Osteocyte (in vitro differentiated cells): ENCODE data around the gene RAB27A. TPM values are rescaled to one million over a fixed set of nuclear protein-coding genes. Genes with fewer than 3 reads are reported as not detected.
A peak's percentile ranks its signal among the peaks of the same experiment; 100 is the strongest.

Source experiments
- DNase-seq: peaks from one replicate; pipeline ENCODE4 v3.0.0; 2021; ENCODE audit warnings: mixed read lengths; ENCODE audit not compliant: unreplicated experiment; ENCODE audit errors: extremely low spot score
- H3K27ac Mint-ChIP-seq: one replicate; pipeline ENCODE4 v1.8.0; 2021; ENCODE audit warnings: mild to moderate bottlenecking, mixed read lengths; ENCODE audit not compliant: unreplicated experiment
- H3K27me3 Mint-ChIP-seq: one replicate; pipeline ENCODE4 v1.8.0; 2021; ENCODE audit warnings: mixed read lengths; ENCODE audit not compliant: unreplicated experiment
- H3K36me3 Mint-ChIP-seq: one replicate; pipeline ENCODE4 v1.8.0; 2021; ENCODE audit warnings: mixed read lengths; ENCODE audit not compliant: unreplicated experiment
- H3K4me1 Mint-ChIP-seq: one replicate; pipeline ENCODE4 v1.8.0; 2021; ENCODE audit warnings: mixed read lengths; ENCODE audit not compliant: unreplicated experiment
- H3K4me3 Mint-ChIP-seq: one replicate; pipeline ENCODE4 v1.8.0; 2021; ENCODE audit warnings: mild to moderate bottlenecking, moderate library complexity, mixed read lengths; ENCODE audit not compliant: unreplicated experiment
- H3K9me3 Mint-ChIP-seq: one replicate; pipeline ENCODE4 v1.8.0; 2021; ENCODE audit warnings: mixed read lengths; ENCODE audit not compliant: unreplicated experiment
- CTCF ChIP-seq: fragments of 200-600 bp; sonication (generic); IDR thresholded peaks from 2 replicates; pipeline ENCODE4 v1.5.0; 2021; ENCODE audit warnings: antibody characterized with exemption, mild to moderate bottlenecking, moderate library complexity
- total RNA-seq: library from RNA; stranded (reverse); gene quantifications from 2 replicates; pipeline ENCODE4 v1.2.1, GENCODE V29; 2021

Gene RAB27A
- total RNA-seq, 1 donor from 2014 or later: 12.4 TPM

- DNase-seq: no peak
- Mint-ChIP-seq H3K9me3 (no peaks in the 10 kb centered on the region), H3K27ac (peak overlapping the region; percentile 1), H3K36me3 (peaks cover 19% of the 10 kb centered on the region), H3K4me1 (peaks cover 9% of the 10 kb centered on the region), H3K27me3 (no peaks in the 10 kb centered on the region), H3K4me3 (peak overlapping the region; percentile 20)
- no peak for TF ChIP-seq CTCF
Observed at GRCh38 chr15:55194256-55194655, 95.4 kb downstream of the RAB27A start.

DNA sequence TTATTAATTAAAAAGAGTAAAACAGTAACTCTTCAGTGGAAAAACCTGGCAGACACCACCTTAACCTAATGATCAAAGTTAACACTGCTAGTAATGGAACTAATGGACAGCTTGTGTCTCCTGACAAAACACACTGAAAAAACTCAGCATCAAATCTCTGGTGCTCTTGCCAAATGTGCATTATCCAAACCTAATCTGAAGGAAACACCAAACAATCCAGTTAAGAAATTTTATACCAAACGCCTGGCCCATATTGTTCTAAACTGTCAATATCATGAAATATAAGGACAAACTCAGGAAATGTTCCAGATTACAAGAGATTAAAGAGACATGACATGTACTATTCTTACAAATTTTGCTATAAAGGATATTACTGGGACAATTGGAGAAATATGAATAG lies 103.3 kb downstream of the RAB27A start:
- no peak for DNase-seq
- no peak overlapping the region for H3K27ac Mint-ChIP-seq
- no peaks in the 10 kb centered on the region for H3K9me3 Mint-ChIP-seq
- H3K4me3 Mint-ChIP-seq: no peak overlapping the region
- H3K4me1 Mint-ChIP-seq: peaks cover 4% of the 10 kb centered on the region
- H3K27me3 Mint-ChIP-seq: no peaks in the 10 kb centered on the region
- H3K36me3 Mint-ChIP-seq: peaks cover 62% of the 10 kb centered on the region
- TF ChIP-seq CTCF: no peak

DNA sequence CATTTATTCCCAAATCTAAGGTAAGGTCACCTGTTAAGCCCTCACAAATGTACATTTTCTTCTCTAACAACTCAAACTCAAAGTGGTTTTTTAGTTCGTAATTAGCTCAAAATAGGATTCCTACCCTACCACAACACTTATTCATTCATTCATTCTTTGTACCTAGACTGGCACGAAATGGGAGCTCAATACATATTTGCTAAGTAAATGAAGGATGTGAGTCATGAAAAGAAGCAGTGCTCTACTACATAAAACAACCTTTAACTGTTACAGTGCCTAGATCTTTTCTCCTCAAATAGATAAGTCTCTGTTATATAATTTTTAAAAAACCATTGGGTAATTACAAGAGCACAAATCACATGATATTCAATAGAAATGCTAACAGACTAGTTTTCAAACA lies 105.9 kb downstream of the RAB27A start:
- Mint-ChIP-seq H3K9me3 (no peaks in the 10 kb centered on the region), H3K36me3 (peaks cover 61% of the 10 kb centered on the region), H3K4me1 (peaks cover 4% of the 10 kb centered on the region), H3K27ac (no peak overlapping the region), H3K27me3 (no peaks in the 10 kb centered on the region), H3K4me3 (no peak overlapping the region)
- no peak for TF ChIP-seq CTCF
- DNase-seq: no peak

DNA sequence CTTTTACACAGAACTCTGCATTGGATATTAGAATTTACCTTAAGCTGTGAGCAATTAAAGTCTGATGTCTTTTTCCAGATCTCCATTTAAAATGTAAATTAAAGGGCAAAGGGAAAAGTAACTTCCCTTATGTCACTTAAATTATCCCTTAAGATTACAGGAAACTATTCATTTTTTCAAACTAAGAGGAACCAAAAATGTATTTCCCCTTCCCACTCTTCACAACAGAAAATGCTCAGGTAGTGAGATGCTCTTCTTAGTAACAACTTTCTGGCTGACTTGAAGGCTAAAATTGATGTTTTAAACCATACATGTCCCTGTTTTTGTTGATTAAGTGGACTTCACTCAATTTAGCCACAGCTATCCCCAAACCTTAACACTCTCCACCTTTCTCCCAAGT lies 110.5 kb downstream of the RAB27A start:
- DNase-seq: no peak
- peaks cover 37% of the 10 kb centered on the region for H3K36me3 Mint-ChIP-seq
- no peak for TF ChIP-seq CTCF
- no peaks in the 10 kb centered on the region for H3K4me1 Mint-ChIP-seq
- H3K27ac Mint-ChIP-seq: no peak overlapping the region
- H3K9me3 Mint-ChIP-seq: no peaks in the 10 kb centered on the region
- H3K4me3 Mint-ChIP-seq: no peak overlapping the region
- H3K27me3 Mint-ChIP-seq: no peaks in the 10 kb centered on the region

DNA sequence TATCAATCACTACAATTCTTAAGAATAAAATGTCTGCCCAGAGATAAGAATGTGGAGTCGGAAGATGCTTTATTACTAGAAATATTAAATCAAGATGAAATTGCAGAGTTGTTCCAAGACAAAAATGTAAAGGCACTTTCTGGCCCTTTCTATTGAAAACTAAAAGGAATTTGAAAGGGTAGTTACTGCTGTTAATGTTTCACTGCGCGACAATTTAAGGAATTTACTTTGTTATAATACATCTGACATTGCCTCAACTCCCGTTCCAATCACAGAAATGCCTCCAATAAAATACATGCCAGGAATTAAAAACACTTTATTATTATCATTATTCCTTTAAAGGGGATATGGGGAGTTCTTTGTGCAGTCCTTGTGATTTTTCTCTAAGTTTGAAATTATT lies 119.3 kb downstream of the RAB27A start:
- H3K27ac Mint-ChIP-seq: no peak overlapping the region

More for the DNA sequence above, 119.3 kb downstream of the RAB27A start:
- Mint-ChIP-seq H3K9me3 (no peaks in the 10 kb centered on the region), H3K4me1 (no peaks in the 10 kb centered on the region), H3K27me3 (no peaks in the 10 kb centered on the region), H3K4me3 (no peak overlapping the region), H3K36me3 (no peaks in the 10 kb centered on the region)
- no peak for DNase-seq
- TF ChIP-seq CTCF: no peak
